SKM-1 (cell line): ENCODE results near the gene SORCS3.

Experiments
- DNase-seq: peaks from one replicate; lab custom pipeline; 2025; ENCODE audit not compliant: unreplicated experiment; lab: John Stamatoyannopoulos, UW

SORCS3 gene

GRCh38 chr10:104643303-104643663, 2.2 kb downstream of the SORCS3 start:
- no peak for DNase-seq

GRCh38 chr10:104646146-104646545, 5.1 kb downstream of the SORCS3 start:
- no peak for DNase-seq

GRCh38 chr10:104648421-104648820, 7.3 kb downstream of the SORCS3 start:
- no peak for DNase-seq

DNA sequence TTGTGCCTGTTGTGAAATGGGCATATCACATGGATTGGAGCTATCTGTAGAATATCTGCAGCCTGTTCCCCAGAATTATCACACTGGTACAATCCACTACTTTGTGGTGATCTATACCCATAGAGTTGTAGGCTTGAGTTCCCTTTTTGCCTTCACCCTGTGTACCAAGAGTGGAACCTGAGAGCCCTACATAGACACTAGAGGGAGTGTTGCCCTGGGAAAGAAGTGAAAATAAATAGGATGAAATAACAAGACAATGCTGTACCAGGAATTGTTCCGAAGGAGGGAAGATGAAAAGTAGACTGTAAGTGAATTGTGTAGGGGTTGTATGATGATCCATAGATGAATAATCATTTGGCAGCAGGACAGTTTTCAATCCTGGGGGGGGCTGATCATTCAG, 9.0 kb downstream of the SORCS3 start:
- no peak for DNase-seq

DNA sequence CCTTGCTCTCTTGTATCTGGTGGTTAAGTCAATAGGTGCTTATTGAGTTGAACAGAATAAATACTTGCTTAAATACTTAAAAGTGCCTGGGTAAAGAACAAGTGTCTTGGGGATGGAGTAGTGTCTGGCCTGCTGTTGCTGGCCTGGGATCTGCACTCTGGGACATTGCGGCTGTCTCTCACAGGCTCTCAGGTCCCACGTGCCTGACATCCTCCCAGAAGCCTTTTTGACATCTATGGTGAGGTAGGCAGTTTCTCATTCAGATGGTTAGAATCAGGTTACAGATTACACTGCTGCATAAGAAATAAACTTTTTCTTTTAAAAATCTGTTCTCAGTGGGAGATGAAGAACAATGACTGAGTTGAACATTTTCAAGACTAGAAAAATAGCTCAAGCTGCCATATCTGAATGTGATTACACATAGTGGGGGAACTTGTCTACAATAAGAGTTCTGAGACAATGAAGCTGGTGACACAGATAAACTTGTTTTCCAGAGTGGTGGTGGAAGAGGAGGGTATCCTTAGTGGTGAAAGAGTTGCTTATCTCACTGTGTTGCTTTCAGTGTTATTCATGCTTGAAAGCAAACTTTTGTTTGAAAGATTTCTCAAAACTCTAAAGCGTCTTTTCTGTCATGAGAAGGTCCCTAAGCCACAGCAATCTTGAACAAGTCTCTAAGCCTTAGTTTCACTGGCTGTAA, 9.7 kb downstream of the SORCS3 start:
- no peak for DNase-seq

DNA sequence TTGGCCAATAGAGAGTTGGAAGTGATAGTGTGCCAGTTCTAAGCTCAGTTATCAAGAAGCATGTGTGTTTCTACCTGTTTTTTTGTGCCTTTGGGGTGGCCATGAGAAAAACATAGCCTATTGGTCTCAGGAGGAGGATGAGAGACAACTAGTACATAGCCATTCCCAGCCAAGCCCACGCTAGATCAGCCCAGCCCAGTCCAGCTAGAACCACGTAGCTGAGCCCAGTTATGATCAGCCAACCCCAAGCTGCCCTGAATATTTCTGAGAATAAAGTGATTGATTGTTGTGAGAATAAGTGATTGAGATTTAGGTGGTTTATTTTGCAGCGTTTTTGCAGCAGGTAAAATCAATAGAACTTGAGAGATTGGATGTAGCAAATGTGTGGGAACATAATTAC, 15.9 kb downstream of the SORCS3 start:
- DNase-seq = no peak

GRCh38 chr10:104657457-104657856, 16.4 kb downstream of the SORCS3 start:
- DNase-seq = no peak

GRCh38 chr10:104658067-104658466, 17.0 kb downstream of the SORCS3 start:
- DNase-seq = no peak

DNA sequence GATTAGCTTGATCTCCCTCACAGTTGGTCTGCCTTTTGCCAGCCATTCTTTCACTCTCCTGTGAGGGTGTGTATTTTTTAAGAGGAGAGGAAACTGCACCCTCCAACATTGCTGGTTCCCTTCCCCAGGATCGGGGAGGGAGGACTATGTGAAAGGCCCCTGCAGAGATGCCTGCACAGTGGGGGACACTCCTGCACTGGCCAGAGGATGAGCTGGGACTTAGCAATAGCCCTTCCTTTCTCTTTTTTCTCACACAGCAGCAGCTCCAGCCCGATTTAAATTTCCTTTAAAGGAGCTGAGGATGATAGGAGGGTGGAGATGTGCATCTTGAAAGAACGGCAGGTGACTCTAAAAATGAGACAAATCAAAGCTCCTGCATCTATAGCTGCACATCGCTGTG, 18.7 kb downstream of the SORCS3 start:
- no peak for DNase-seq

- no peak for DNase-seq
Observed at GRCh38 chr10:104663076-104663475, 22.0 kb downstream of the SORCS3 start.

DNA sequence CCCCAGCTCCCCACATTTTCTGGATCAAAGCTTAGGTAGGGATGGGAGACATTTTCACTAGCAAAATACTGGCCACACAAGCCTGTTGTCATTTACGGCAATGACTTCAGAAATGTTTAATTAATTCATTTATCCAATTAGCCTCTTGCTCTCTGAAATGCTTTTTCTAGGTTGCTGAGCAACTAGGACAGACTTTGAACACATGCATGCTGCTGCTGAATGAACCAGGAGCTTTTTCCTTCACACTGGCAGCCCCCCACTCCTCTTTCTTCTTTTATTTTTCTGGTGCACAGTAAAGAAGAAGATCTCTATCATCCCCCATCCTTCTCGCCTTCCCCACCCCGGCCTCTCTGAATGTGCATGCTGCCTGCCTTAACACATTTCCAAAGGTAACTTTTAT, 22.5 kb downstream of the SORCS3 start:
- DNase-seq = no peak

- no peak for DNase-seq
Observed at GRCh38 chr10:104664205-104664604, 23.1 kb downstream of the SORCS3 start.

DNA sequence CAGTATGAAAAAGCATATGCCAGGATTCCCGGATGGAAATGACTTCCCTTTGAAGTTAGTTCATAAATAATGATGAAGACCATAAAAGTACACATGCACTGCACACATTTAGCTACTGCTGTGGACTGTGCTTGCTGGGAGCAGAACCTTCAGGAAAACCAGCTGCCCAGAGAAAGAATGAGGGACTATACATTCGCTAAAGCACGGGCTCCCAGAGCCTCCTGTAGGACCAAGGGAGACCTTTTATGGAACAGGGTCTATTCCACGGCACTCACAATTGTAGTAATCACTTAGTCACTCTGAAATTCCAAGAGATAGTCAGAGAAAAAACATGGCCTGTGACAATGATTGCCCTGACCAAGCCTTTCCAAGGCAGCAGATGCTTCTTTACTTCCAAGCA, 24.1 kb downstream of the SORCS3 start:
- no peak for DNase-seq

DNA sequence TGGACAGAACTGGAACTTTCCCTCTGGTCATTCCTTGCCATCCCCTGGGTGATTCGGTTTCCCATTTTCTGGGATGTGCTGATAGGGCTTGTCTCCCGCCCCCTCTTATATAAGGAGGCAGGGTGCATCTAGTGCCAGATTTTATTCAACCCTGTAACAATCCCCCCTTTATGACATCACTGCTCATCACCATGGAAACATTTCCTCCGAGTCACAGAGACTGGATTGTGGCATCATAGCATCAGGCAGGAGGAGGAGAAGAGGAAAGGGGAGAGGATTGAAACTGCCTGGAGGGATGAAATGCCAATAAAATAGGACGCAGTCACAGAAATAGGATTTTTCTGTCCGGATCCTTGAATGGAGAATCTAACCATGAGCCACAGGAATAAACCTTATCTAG, 25.0 kb downstream of the SORCS3 start:
- DNase-seq = no peak

DNA sequence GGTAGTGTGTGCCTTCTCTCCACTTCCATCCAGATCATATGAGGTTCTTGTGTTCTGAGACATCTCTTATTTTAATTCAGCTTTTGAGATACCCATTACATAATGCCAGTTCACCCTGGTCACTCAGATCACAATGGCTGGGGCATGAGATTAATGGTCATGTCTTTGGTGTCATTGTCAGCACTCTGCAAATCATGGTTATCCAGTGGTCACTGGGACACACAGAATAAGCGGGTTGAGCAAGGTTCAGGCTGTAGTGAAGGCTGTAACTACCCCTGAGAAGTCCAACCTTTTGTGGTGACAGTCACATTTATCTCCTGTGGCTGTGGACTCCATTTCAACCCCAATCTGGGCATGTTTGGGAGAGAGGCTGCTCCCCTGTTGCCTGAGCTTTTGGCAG, 35.8 kb downstream of the SORCS3 start:
- DNase-seq = no peak

GRCh38 chr10:104678658-104679057, 37.6 kb downstream of the SORCS3 start:
- DNase-seq = no peak

GRCh38 chr10:104680467-104681401, 39.6 kb downstream of the SORCS3 start:
- DNase-seq = no peak

DNA sequence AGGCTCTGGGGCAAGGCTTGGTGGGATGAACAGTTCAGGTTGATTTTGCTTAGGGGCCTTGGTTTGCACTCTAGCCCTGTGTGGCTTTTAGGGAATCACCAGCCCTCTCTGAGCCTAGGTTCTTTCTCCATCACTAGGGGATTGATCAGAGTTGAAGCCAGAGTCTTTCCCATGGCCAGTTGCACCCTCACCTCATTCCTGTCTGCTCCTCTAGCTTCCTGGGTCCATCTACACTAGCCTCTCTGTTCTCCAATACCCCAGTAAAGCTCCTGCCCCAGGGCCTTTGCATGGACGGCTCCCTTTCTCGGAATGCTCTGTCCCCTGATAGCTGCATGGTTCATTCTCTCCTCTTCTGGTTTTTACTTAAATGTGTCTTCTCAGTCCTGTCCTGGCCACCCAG, 40.4 kb downstream of the SORCS3 start:
- DNase-seq = no peak

DNA sequence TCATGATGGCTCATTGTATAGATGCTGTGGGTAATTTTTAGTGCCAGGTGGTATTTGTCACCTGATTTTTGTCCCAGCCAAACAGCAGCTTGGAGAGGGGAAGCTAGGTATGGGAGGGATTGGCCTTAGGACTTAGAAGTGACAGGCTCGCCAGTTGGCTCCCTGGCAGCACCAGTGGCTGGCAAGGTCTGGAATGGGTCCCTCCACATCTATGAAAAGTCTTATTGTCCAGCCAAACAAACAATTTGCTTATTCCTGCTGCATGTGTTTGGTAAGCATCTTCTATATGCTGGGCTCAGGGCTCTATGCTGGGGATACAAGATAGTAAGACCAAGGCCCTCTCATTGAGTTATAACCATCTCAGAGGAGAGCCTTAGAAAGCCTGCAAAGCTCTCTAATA, 42.5 kb downstream of the SORCS3 start:
- no peak for DNase-seq

- DNase-seq = no peak
Observed at GRCh38 chr10:104686829-104687228, 45.7 kb downstream of the SORCS3 start.

DNA sequence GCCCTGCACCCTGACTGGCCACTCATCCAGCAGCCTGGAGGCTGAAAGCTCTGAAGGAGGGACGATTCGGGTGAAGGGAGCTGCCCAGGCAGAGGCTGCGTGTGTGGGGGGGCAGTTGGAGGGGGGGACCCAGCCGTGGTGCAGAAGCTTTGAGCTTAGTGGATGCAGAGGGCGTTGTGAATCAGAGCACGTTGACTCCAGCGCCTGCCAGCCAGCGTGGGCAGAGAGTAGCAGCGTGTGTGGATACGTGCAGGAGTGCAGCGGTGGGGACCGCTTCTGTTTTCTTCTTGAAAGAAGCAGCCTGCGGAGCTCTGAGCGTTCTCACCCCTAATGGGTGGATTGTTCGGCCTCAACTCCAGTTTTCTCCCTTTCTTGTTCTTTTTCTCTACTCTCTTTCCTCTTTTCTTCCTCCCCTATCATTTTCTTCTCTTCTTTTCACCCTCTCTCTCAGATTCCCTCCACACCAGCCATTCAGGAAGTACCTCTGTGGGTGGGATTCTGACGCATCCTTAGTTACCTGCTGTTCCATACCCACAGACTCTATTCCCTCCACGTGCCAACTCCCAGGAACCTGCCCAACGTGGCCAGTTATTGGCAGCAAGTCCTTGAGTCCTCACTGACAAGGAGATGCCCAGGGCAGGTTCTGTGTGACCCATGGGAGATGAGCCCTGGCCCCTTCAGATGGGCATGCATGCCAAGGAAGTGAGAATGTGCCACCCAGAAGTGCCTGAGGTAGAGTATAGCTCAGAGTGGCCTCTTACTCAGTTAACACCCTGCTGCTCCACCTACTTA, 47.4 kb downstream of the SORCS3 start:
- no peak for DNase-seq

DNA sequence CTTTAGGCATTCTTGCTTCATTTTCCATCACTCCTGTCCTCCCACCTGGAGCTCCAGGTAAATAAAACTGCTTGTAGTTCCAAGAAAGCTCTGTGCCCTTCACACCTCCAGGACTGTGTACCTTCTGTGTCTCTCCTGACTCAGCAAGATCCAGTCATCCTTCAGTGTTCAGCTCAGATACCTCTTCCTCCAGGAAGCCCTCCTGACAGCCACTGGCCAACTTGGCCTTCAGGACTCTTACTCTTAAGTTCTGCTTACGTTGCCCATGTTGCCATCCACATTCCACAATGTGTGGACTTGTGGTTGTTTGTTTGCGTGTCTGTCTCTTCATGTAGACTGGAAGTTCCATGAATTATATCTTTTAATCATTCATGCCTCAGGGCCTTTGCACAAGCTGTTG, 48.0 kb downstream of the SORCS3 start:
- DNase-seq = no peak
